ENCODE measurements around the gene UBE2N. TPM values are rescaled to one million over a fixed set of nuclear protein-coding genes. Genes with fewer than 3 reads are reported as not detected.
"Not testable (repeated sequence)": the region's sequence is repeated elsewhere in the genome, so short reads cannot be mapped to it uniquely, and the experiment has no call there.

UBE2N gene
- total RNA-seq, 1 donor from 2014 or later = 129 TPM

GRCh38 chr12:93409343-93410187 is 32.2 kb downstream of the UBE2N start:
- not testable (repeated sequence) for DNase-seq (ENCODE audit: low spot score, unreplicated experiment); H3K9me3 Mint-ChIP-seq (ENCODE audit: low read depth); H3K27me3 Mint-ChIP-seq; H3K4me3 Mint-ChIP-seq (ENCODE audit: low read depth); H3K27ac Mint-ChIP-seq
- Mint-ChIP-seq H3K36me3 (ENCODE audit: insufficient read depth) (peaks cover 17% of the 10 kb centered on the region), H3K4me1 (ENCODE audit: low read depth) (peaks cover 28% of the 10 kb centered on the region)

- peaks cover 33% of the 10 kb centered on the region for H3K4me1 Mint-ChIP-seq (ENCODE audit: low read depth)
- H3K4me3 Mint-ChIP-seq (ENCODE audit: low read depth) = no peak overlapping the region
- no peak for TF ChIP-seq CTCF (IDR thresholded peaks at IDR 0.05; ENCODE audit: unreplicated experiment)
- no peaks in the 10 kb centered on the region for H3K27me3 Mint-ChIP-seq
- H3K9me3 Mint-ChIP-seq (ENCODE audit: low read depth) = no peaks in the 10 kb centered on the region
- no peak for DNase-seq (ENCODE audit: low spot score, unreplicated experiment)
- no peak overlapping the region for H3K27ac Mint-ChIP-seq
- peaks cover 19% of the 10 kb centered on the region for H3K36me3 Mint-ChIP-seq (ENCODE audit: insufficient read depth)
Observed at GRCh38 chr12:93408813-93409212, 32.9 kb downstream of the UBE2N start.

- peaks cover 28% of the 10 kb centered on the region for H3K4me1 Mint-ChIP-seq (ENCODE audit: low read depth)
- H3K27me3 Mint-ChIP-seq = no peaks in the 10 kb centered on the region
- H3K9me3 Mint-ChIP-seq (ENCODE audit: low read depth) = no peaks in the 10 kb centered on the region
- no peak overlapping the region for H3K4me3 Mint-ChIP-seq (ENCODE audit: low read depth)
- peaks cover 20% of the 10 kb centered on the region for H3K36me3 Mint-ChIP-seq (ENCODE audit: insufficient read depth)
- TF ChIP-seq CTCF (IDR thresholded peaks at IDR 0.05; ENCODE audit: unreplicated experiment) = no peak
- no peak for DNase-seq (ENCODE audit: low spot score, unreplicated experiment)
- no peak overlapping the region for H3K27ac Mint-ChIP-seq
Observed at GRCh38 chr12:93407963-93408283, 33.8 kb downstream of the UBE2N start.

GRCh38 chr12:93407054-93407962 is 34.4 kb downstream of the UBE2N start:
- H3K27me3 Mint-ChIP-seq = no peaks in the 10 kb centered on the region
- no peak overlapping the region for H3K4me3 Mint-ChIP-seq (ENCODE audit: low read depth)
- no peaks in the 10 kb centered on the region for H3K9me3 Mint-ChIP-seq (ENCODE audit: low read depth)
- H3K27ac Mint-ChIP-seq = peak overlapping the region; percentile 61
- DNase-seq (ENCODE audit: low spot score, unreplicated experiment) = no peak
- no peak for TF ChIP-seq CTCF (IDR thresholded peaks at IDR 0.05; ENCODE audit: unreplicated experiment)
- H3K4me1 Mint-ChIP-seq (ENCODE audit: low read depth) = peaks cover 25% of the 10 kb centered on the region
- H3K36me3 Mint-ChIP-seq (ENCODE audit: insufficient read depth) = peaks cover 25% of the 10 kb centered on the region

- no peak for DNase-seq (ENCODE audit: low spot score, unreplicated experiment)
- Mint-ChIP-seq H3K36me3 (ENCODE audit: insufficient read depth) (peaks cover 19% of the 10 kb centered on the region), H3K27me3 (no peaks in the 10 kb centered on the region), H3K9me3 (ENCODE audit: low read depth) (no peaks in the 10 kb centered on the region), H3K4me3 (ENCODE audit: low read depth) (no peak overlapping the region), H3K27ac (peak overlapping the region; percentile 41), H3K4me1 (ENCODE audit: low read depth) (peaks cover 12% of the 10 kb centered on the region)
- TF ChIP-seq CTCF (IDR thresholded peaks at IDR 0.05; ENCODE audit: unreplicated experiment) = no peak
Observed at GRCh38 chr12:93404961-93405849, 36.5 kb downstream of the UBE2N start.
